ENCODE measurements around the gene TAP2.
"Not testable (repeated sequence)": the region's sequence is repeated elsewhere in the genome, so short reads cannot be mapped to it uniquely, and the experiment has no call there.

TAP2 gene

DNA sequence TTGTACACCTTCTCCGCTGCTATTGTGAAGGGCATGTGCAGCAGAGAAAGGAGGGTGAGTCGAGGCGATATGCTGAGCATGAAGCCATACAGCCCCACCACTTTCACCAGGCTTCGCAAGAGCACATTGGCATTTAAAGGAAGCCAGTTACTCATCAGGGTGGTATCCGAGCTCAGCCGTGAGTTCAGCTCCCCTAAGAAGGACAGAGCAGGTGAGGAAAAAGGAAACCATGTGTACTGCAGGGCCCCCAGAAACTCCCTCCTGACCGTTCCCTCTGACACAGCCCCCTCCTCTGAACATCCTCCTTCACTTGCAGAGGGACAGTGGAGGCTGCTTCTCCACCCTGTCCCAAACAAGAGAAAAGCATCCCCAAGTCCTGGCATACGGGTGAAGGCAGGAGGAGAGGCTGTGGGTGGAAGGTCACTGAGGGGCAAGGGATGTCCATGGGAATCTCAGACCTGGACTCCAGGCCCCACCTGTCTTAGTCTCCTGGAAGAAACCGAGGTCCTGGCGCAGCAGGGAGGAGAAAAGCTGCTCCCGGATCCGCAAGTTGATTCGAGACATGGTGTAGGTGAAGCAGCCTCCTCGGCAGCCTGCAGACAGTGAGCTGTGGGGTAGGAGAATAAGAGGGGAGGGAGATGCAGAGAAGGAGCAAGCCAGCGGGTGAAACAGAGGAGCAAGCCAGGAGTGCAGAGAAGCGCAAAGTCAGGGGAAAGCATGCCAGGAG lies 3.2 kb downstream of the TAP2 start:
- no peak for DNase-seq (ENCODE audit: low read depth in 2 of 2)

DNA sequence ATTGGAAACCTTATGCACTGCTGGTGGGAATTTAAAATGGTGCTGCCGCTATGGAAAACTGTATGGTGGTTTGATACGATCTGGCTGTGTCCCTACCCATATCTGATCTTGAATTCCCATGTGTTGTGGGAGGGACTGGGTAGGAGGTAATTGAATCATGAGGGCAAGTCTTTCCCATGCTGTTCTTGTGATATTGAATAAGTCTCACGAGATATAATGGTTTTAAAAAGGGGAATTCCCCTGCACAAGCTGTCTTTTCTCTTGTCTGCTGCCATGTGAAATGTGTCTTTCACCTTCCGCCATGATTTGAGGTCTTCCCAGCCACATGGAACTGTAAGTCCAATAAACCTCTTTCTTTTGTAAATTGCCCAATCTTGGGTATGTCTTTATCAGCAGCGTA lies 4.9 kb downstream of the TAP2 start:
- no peak for DNase-seq (ENCODE audit: low read depth in 2 of 2)

DNA sequence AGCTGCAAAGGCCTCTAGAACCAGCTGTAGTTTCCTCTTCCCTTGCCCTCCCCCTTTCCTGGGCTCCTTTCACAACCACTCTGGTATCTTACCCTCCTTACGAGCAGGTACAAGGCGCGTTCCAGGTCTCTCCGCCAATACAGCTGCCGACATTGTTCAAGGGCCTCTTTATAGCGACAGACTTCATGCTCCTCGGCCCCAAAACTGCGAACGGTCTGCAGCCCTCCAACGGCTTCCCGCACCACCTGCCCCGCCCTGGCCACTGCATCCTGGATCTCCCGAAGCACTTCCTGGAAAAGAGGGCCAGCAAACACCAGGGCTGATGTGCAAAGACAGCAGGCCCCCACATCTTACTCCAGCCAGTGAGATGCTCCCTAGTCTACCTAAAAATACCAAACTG lies 6.0 kb downstream of the TAP2 start:
- no peak for DNase-seq (ENCODE audit: low read depth in 2 of 2)

DNA sequence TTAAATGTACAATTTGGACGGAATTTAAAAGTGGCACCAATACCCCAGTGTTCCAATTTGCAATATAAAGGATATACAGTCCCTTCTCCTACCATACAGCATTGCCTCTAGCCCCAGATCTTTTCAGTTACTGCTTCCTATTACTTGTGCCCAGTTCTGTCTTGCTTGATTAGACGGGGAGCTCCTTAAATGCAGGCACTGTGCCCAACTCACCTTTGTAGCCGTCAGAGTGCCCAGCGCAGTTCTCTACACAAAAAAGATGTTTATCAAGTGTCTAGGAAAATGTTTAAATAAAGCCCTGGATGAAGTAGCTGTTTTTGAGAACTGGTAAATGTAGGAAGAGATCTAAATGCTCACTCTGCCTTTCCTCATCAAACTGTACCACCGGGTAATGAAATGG lies 7.6 kb downstream of the TAP2 start:
- DNase-seq (ENCODE audit: low read depth in 2 of 2): no peak

DNA sequence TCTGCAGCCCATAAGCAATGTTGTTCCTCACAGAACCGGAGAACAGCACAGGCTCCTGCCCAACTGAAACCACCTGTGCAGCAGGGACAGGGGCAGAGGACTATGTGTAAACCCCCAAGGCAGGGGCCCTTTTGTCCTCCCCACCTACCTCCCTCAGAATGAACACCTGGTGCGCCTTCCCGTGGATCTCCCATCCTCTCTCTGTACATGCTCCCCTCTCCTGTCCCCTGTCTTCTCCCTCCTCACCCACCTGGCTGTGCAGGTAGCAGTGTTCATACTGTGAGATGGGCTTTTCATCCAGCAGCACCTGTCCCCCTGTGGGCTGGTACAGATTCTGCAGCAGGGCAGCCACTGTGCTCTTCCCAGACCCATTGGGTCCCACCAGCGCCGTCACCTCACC lies 8.5 kb downstream of the TAP2 start:
- DNase-seq (ENCODE audit: low read depth in 2 of 2): no peak

DNA sequence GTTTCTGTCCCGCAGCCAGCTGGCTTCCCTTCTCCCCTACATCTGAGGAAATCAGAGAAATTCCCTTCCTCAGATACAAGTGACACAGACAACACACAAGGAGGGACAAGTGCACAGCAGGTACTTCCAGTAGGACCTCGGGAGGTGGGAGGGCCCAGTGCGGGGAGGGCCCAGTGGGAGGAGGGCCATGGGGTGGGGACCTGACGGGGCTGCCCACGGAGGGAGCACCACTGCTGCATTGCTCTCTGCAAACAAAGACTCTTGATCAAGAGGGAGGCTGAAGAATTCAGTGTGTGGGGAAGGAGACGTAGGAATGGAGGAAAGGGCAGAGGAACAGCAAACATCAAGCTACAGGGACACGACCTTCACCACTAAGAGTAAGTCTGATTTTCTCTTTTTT lies 9.0 kb downstream of the TAP2 start:
- no peak for DNase-seq (ENCODE audit: low read depth in 2 of 2)

DNA sequence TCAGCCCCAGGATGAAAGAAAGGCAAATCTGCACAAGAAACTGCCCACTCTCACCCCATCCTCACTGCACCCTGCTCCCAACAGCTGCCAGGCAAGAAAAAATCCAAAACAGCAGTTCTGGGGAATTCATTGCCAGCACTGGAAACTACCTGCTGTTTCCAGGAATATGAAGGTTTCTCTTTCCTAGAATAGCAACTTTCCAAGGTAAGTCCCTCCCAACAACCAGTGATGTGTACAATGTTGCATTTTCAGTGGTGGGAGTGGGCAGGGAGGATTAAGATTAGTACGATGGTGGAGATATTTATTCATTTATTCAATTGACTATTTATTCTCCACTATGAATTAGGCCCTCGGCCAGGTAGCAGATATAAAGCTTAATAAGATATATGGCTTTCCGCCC lies 11.5 kb downstream of the TAP2 start:
- no peak for DNase-seq (ENCODE audit: low read depth in 2 of 2)

DNA sequence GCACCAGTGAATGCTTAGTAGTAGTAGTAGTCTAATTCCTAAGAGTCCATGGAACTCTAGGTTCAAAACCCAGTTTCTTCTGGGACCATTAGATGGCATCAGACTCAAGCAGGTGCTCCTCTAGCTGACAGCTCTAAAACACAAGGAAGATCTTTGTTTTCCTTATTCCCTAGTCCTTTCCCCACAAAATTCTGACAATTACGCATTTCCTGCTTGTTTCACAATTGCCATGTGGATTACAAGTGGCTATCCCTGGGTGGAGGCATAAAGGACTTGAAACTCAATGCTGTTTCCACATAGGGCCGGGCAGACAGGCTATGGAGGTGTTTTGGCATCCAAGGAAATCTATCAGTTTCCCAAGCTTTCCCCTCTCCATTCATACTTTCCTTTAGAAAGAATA lies 12.6 kb downstream of the TAP2 start:
- no peak for DNase-seq (ENCODE audit: low read depth in 2 of 2)

DNA sequence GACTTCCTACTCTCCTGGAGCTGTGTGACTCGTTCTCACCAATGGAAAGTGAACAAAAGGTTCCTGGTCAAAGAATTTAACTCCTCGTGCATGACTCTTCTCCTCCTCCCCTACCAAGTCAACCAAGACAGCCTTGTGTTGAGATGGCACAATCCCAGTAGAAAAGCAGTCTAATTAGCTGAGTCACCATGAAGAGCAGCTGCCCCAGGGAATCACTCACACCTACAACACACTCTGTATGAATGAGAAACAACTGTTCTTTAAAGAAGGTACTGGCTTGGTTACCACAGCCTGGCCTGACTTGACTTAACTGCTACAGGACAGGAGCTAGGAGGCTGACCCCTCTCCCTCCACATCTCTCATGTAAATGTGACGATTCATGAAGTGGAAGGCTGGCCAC lies 18.8 kb downstream of the TAP2 start:
- no peak for DNase-seq (ENCODE audit: low read depth in 2 of 2)

DNA sequence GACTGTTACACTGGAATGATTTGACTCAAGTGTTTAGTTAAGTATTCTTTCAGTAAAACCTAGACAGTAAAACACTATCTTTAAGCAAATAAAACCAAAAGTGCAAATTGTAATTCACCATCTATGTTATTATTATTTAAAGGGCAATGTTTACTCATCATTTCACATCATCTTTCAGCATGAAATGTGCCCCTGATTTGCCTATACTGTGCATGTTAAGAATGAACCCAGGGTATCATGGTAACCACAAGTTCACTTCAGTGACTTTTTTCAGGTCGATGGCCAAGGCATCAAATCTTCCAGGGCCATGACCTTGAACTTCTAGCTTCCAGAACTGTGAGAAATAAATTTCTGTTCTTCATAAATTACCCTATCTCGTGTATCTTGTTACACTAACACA lies 19.7 kb downstream of the TAP2 start:
- no peak for DNase-seq (ENCODE audit: low read depth in 2 of 2)

DNA sequence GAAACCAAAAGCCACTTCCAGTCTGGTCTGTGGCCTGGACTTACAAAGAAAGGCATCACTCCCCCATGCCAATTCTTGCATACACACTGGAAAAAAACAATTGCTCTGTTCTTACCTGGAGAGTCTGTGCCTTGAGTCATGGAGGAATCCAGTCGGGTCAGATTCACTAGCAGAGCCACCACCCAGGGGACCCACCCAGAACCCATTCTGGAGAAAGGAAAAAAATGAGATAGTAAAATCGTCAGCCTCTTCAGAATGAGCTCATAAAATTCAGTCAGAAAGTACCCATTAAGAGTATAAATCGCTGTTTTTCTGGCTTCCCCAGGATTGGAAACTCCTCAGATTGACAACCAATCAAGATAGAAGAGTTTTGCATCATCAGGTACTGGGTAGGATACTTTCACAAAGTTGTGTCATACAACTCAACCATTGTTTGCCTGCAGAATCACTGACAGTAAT lies 21.8 kb downstream of the TAP2 start, which contains the start of gene HLA-DOB:
Gene HLA-DOB (minus strand): TSS at position 257 of the 459 bp plus-strand sequence. CDS start 51 bp downstream, at position 206.
- DNase-seq (ENCODE audit: low read depth in 2 of 2): no peak

DNA sequence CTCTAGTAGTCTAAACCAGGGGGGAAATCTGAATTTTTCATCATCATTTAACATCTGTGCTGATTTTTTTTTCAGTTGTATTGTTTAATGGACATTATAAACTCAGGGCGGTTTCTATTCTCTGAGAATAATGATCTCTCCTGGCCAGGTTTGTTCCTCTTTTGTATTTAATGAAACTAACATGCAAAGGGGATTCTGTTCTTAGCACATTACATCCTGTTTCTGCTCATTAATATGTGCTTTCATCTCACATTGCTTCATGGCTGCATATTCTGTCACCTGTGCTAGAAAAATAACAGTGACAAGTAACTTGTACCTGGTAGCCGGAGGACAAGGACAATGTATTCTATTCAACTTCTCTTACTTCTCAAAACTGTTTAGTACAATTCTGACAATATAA lies 22.5 kb downstream of the TAP2 start:
- DNase-seq (ENCODE audit: low read depth in 2 of 2): no peak

DNA sequence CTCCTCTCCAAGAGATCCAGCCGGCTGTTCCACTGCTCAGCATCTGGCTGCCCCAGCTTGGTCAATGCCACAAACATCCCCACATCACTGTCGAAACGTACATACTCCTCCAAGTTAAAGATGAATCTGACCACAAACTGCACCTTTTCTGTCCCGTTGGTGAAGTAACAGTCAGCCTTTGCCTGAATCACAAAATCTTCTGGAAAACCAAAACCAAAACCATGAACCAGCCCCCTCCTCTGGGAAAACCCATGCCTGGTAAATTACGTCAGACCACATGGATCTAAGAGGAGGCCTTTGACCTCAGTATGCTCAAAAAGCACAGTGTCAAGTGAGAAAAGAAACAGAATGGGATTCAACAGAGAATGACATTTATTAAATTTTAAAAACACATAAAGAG lies 23.4 kb downstream of the TAP2 start:
- no peak for DNase-seq (ENCODE audit: low read depth in 2 of 2)

DNA sequence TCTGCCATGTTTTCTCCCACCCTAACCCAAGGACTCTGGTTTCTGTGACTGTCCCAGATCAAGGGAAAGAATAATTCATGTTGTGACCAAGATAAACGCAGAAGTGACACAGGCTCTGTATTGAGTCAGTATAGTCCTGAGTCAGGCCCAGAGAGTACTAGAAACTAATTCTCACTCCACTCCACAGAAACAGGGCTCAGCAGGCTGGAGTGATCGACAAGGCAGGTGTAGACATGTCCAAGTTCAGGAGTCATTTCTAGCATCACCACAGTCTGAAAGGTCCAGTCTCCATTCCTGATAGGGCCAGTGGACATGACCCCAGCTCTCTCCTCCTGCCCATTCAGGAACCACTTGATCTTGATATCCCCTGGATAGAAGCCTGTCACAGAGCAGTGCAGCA lies 24.4 kb downstream of the TAP2 start:
- DNase-seq (ENCODE audit: low read depth in 2 of 2): no peak

DNA sequence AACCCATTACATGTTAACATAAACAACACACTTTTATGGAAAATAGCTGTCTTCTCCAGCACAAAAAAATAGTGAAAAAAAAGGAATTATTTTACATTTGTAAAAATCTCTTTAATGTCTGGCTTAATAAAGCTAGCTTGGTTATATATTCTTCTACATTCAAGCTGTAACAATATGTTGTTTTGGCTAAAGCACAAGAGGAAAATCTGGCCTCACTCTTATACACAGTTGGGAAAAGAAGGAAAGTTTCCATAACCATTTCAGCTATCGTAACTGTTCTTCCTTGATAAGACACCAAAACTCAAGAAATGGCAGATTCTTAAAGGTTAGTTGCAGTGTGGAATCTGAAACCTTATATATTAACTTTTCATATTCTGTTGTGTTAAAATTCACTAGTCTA lies 29.4 kb downstream of the TAP2 start:
- no peak for DNase-seq (ENCODE audit: low read depth in 2 of 2)

DNA sequence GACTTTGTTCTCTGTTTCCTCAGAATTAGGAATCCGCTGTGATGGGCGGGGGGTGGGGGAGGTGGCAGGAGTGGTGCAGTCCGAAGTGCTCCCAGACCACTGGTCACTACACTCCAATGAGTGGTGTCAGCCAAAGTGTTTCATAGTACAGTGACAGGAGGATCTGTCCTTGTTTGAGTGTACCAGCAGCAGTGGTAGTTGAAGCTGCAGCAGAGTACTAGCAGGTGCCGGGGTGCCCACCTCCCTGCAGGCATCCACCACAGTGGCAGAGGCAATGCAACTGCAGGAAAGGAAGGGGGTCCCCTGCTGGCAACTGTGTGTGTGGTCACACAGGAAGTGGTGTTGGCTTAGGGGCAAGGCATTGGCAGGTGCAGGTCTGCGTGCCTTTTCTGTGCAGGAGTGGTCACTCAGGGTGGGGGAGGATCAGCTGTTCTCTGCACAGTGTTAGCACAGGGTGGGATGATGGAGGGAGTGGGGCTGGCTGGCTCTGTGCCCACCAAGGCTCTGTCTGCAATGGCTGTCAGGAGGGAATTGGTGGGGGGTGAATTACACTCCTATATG lies 31.4 kb downstream of the TAP2 start:
- DNase-seq (ENCODE audit: low read depth in 2 of 2): no peak

DNA sequence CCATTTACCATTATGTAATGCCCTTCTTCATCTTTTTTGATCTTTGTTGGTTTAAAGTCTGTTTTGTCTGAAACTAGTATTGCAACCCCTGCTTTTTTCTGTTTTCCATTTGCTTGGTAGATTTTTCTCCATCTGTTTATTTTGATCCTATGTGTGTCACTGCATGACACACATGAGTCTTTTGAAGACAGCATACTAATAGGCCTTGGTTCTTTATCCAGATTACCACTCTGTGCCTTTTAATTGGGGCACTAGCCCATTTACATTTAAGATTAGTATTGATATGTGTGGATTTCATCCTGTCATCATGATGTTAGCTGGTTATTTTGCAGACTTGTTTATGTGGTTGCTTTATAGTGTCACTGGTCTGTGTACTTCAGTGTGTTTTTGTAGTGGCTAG lies 33.1 kb downstream of the TAP2 start:
- DNase-seq (ENCODE audit: low read depth in 2 of 2): not testable (repeated sequence)

DNA sequence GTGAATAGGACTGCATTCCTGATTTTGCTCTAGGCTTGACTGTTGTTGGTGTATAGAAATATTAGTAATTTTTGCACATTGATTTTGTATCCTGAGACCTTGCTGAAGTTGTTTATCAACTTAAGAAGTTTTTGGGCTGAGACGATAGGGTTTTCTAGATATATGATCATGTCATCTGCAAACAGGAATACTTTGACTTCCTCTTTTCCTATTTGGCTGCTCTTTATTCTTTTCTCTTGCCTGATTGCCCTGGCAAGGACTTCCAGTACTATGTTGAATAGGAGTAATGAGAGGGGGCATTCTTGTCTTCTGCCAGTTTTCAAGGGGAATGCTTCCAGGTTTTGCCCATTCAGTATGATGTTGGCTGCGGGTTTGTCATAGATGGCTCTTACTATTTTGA lies 35.1 kb downstream of the TAP2 start:
- DNase-seq (ENCODE audit: low read depth in 2 of 2): no peak

DNA sequence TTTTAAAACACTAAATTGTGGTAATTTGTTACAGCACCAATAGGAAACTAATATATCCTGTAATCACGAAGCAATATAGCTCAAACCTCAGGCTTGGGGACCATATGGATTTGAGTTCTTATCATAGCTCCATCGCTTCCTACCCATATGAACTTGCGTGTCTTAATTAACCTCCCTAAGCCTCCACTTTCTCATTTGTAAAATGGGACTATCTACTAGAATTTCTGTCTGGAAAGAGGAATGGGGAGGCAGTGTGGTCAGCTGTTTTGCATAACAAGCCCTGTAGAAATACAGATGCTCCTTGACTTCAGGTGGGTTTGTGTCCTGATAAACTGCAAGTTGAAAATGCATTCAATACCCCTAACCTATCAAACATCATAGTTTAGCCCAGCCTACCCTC lies 38.8 kb downstream of the TAP2 start:
- no peak for DNase-seq (ENCODE audit: low read depth in 2 of 2)

DNA sequence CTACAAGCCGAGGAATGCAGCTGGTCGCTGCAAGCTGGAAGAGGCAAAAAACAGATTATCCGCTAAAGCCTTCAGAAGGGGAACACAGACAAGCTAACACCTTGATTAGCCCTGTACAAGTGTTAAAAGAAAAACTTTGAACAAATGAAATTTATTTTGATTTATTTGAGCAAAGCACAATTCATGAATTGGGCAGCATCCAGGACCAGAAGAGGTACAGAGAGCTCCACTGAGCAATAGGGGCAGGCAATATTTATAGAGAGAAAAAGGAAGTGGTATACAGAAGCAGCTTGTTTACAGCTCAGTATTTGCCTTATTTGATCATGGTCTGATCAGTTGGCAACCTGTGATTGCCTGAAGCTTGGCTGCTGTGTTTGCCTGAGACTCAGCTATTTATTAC lies 39.4 kb downstream of the TAP2 start:
- no peak for DNase-seq (ENCODE audit: low read depth in 2 of 2)

DNA sequence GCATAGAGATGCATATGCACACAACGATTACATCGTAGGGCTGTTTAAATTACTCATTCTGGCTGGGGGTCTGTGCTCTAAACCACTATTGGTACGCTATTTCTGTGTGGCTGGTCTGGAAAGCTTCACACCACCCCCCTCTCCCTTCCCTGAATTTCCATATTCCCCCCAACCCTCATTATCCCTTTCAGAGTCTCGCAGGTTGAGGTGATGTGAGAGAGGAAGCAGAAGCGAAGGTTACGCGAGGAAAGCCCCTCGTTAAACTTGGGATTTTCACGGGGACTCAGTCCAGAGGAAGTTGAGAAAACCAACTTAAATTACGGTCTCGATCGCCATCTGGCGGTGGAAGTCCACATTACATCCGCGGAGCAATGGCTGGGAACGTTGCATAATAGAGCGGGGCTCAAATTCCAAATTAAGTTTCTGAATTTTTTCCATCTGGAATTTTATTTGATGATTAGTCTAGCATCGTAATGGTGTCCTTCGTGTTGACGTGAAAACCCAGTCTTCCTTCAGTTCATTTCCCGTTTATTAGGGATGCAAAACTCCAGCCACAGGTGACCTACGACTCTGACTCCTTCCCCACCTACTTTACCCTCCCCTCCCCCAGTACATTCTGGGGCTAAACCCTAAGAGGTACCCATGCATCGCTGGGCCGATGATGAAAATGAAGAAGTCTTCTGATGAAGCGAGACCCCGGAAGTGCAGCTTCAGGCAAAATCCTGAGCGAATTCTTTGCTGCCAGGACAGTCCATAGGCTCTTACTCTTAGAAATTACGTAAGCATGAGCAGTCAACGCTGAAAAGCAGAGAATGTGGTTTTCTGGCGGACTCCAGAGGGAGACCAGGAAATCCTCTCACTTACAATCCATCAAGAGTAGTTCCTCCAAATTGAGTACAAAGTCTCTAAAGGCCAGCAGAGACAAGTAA lies 41.4 kb downstream of the TAP2 start:
- peak; percentile 54 to 75 for DNase-seq (ENCODE audit: low read depth in 2 of 2)

DNA sequence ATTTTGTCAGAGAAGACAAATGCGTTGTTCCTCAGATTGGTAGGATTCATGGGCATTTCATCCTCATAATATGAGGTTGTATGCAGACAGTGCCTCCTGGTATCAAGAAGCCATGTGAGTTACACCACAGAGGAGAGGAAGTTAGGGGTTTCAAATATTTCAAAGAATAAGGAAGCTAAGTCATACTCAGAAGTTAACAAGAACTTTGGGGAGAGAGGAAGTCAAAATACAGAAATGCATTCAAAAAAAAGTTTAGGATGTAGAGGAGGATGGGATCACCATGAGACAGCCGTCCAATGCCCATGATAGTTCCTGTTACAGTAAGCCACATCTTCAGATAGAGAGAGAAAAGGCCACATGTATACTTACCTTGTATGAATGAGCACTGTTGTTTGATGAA lies 44.0 kb downstream of the TAP2 start:
- no peak for DNase-seq (ENCODE audit: low read depth in 2 of 2)

Data from stimulated activated CD8-positive, alpha-beta memory T cell treated with anti-CD3 and anti-CD28 coated beads, Interleukin-2, amount 100 ng/mL, for 48 hours (primary cell).